ENCODE data around the gene KIAA1958. TPM values are rescaled to one million over a fixed set of nuclear protein-coding genes. Genes with fewer than 3 reads are reported as not detected.

The KIAA1958 gene
- total and polyA plus RNA-seq, 2 of the 8 experiments (the other 6 are each of a cell fraction or from before 2014, with no cell fraction given): 11.4 to 43.8 TPM

DNA sequence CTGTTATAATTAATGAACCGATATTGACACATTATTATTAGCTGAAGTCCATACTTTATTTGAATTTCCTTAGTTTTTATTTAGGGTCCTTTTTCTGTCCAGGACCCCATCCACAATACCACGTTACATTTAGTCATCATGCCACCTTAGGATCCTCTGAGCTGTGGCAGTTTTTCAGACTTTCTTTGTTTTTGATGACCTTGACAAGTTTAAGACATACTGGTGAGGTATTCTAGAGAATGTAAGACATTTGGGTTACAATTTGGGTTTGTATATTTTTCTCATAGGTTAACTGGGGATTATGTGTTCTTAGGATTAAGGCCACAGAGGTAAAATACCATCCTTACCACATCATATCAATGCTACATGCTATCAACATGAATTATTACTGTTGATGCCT, 42.7 kb downstream of the KIAA1958 start:
- no peak overlapping the region for H4K5ac ChIP-seq (ENCODE audit: insufficient read length, low read depth, low read length)
- peaks cover 7 to 87% of the 10 kb centered on the region in 2 experiments for H3K79me2 ChIP-seq (ENCODE audit: control insufficient read depth in 1 of 2, insufficient read depth in 2 of 2, low read length in 2 of 2)
- H3K36me3 ChIP-seq (ENCODE audit: control insufficient read depth in 2 of 4, insufficient read depth in 4 of 4, low read length in 3 of 4): no peaks in the 10 kb centered on the region
- ChIA-PET POLR2A (ENCODE audit: partially characterized antibody) (no interaction called here), CTCF (ENCODE audit: partially characterized antibody) (interaction anchor here (0.6 to 1.6 kb wide), 4 partner anchors 15 to 157 kb away, joined by 3 read pairs; no protein-coding TSS in a partner anchor)
- H2AK5ac ChIP-seq (ENCODE audit: low read depth, low read length): no peak overlapping the region
- no peaks in the 10 kb centered on the region for H3K27me3 ChIP-seq (replicated peaks in 1 of 4; ENCODE audit: control insufficient read depth in 3 of 4, extremely low read depth in 1 of 4, insufficient read depth in 3 of 4, low read length in 3 of 4)
- H2BK5ac ChIP-seq (ENCODE audit: low read depth, low read length): no peak overlapping the region
- no peak overlapping the region for H4K91ac ChIP-seq (replicated peaks; ENCODE audit: insufficient read length, low read length)
- peaks cover 3 to 11% of the 10 kb centered on the region in 2 experiments for H4K20me1 ChIP-seq (replicated peaks in 1 of 2; ENCODE audit: control insufficient read depth in 1 of 2, insufficient read depth in 2 of 2, low read length in 2 of 2)
- no peak overlapping the region for H2BK120ac ChIP-seq (replicated peaks; ENCODE audit: low read depth, low read length)
- H3K23me2 ChIP-seq (ENCODE audit: low read depth, low read length): no peaks in the 10 kb centered on the region
- no peak overlapping the region for H3K4me2 ChIP-seq (ENCODE audit: insufficient read depth in 1 of 2, low read depth in 2 of 2, low read length in 2 of 2)
- no peak overlapping the region for H3K23ac ChIP-seq (ENCODE audit: insufficient read length)
- H2BK20ac ChIP-seq (ENCODE audit: low read length): no peak overlapping the region
- no peak overlapping the region for H3K56ac ChIP-seq (replicated peaks; ENCODE audit: insufficient read length, low read depth, low read length)
- 84% methylated on average over 2 of the region's 2 CpGs; no CpG with 5 or more reads in 1 of the 2 experiments for whole genome bisulfite sequencing, 2 experiments (ENCODE audit: extremely low coverage in 1 of 2, insufficient coverage in 1 of 2, insufficient read length in 1 of 2, insufficient replicate concordance in 2 of 2, low coverage in 1 of 2, low lambda C conversion rate in 2 of 2, missing lambda C conversion rate in 1 of 2)
- DNase-seq (ENCODE audit: low read depth in 1 of 2, low spot score in 2 of 2): no peak
- no peak overlapping the region for H4K8ac ChIP-seq (ENCODE audit: extremely low read depth, insufficient read depth, low read length)
- no peak overlapping the region for H3K18ac ChIP-seq (ENCODE audit: extremely low read depth, low read length)
- H2AFZ ChIP-seq (ENCODE audit: low read length): no peak overlapping the region
- H2BK15ac ChIP-seq (ENCODE audit: low read length): no peak overlapping the region
- no peak for FAIRE-seq
- H3K79me1 ChIP-seq (ENCODE audit: low read depth, low read length): peaks cover 11% of the 10 kb centered on the region
- no peak overlapping the region for H3K14ac ChIP-seq (ENCODE audit: insufficient read length)
- H2BK12ac ChIP-seq (ENCODE audit: low read depth, low read length): no peak overlapping the region
- no peak overlapping the region for H3K4me3 ChIP-seq (ENCODE audit: extremely low read depth in 1 of 4, insufficient read depth in 2 of 4, low read depth in 3 of 4, low read length in 4 of 4)
- H3K27ac ChIP-seq (ENCODE audit: low read depth, low read length): no peak overlapping the region
- no peak overlapping the region for H3K4ac ChIP-seq (replicated peaks; ENCODE audit: insufficient read length, low read depth, low read length)
- H3K9me3 ChIP-seq (ENCODE audit: insufficient read depth in 2 of 2, low read depth in 1 of 2, low read length in 1 of 2): no peaks in the 10 kb centered on the region
- no peak overlapping the region for H3K9ac ChIP-seq (replicated peaks in 1 of 4; ENCODE audit: extremely low read depth in 1 of 4, low read depth in 3 of 4, low read length in 3 of 4)
- peaks cover 0 to 3% (median 0%) of the 10 kb centered on the region in 4 experiments; a peak in 3 of 7 replicates for H3K4me1 ChIP-seq (replicated peaks in 1 of 4; ENCODE audit: control insufficient read depth in 3 of 4, insufficient read depth in 4 of 4, low read length in 3 of 4)
- TF ChIP-seq, protein P1, sequence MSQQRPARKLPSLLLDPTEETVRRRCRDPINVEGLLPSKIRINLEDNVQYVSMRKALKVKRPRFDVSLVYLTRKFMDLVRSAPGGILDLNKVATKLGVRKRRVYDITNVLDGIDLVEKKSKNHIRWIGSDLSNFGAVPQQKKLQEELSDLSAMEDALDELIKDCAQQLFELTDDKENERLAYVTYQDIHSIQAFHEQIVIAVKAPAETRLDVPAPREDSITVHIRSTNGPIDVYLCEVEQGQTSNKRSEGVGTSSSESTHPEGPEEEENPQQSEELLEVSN (IDR thresholded peaks at IDR 0.05): no peak
- TF ChIP-seq ASH2L (IDR thresholded peaks at IDR 0.05; ENCODE audit: low read length): no peak
- TF ChIP-seq RXRA (IDR thresholded peaks at IDR 0.05; ENCODE audit: insufficient read depth, low read depth, low read length): no peak
- TF ChIP-seq SRF (IDR thresholded peaks at IDR 0.05; ENCODE audit: low read depth, low read length): no peak
- TF ChIP-seq KDM4A (IDR thresholded peaks at IDR 0.05; ENCODE audit: low read depth, low read length, severe bottlenecking): no peak
- TF ChIP-seq KDM1A (IDR thresholded peaks at IDR 0.05; ENCODE audit: borderline replicate concordance, low read length): no peak

Measured in H1 (cell line).